GM12874 (cell line): ENCODE measurements around the gene SCAP.

Experiments
- CTCF ChIP-seq: IDR thresholded peaks from 2 replicates; pipeline ENCODE4 v1.5.1; 2011; ENCODE audit warnings: low read depth, mild to moderate bottlenecking, control low read depth, low read length, moderate library complexity; ENCODE audit not compliant: insufficient read depth

Gene SCAP

GRCh38 chr3:47434849-47435248, 40.9 kb downstream of the SCAP start:
- TF ChIP-seq CTCF, result no peak

- no peak for TF ChIP-seq CTCF
These were observed 41.9 kb downstream of the SCAP start for GRCh38 chr3:47433796-47434195.

- no peak for TF ChIP-seq CTCF
These were observed 43.1 kb downstream of the SCAP start for GRCh38 chr3:47432673-47433072.

- TF ChIP-seq CTCF, result no peak
These were observed 44.5 kb downstream of the SCAP start for GRCh38 chr3:47431225-47431624.

GRCh38 chr3:47430606-47431005, 45.1 kb downstream of the SCAP start:
- no peak for TF ChIP-seq CTCF

- TF ChIP-seq CTCF, result no peak
These were observed 46.1 kb downstream of the SCAP start for GRCh38 chr3:47429476-47430270.

GRCh38 chr3:47428662-47429061, 47.1 kb downstream of the SCAP start:
- no peak for TF ChIP-seq CTCF
